ENCODE data around the gene TPST1.
"Not testable (repeated sequence)": the region's sequence is repeated elsewhere in the genome, so short reads cannot be mapped to it uniquely, and the experiment has no call there.

The TPST1 gene

GRCh38 chr7:66348531-66348930 is 143.4 kb downstream of the TPST1 start:
- no peak for DNase-seq

GRCh38 chr7:66348959-66349358 is 143.8 kb downstream of the TPST1 start:
- no peak for DNase-seq

GRCh38 chr7:66352071-66352470 is 146.9 kb downstream of the TPST1 start:
- DNase-seq, result no peak

- DNase-seq, result no peak
These were observed 148.4 kb downstream of the TPST1 start for GRCh38 chr7:66353547-66353946.

GRCh38 chr7:66355756-66356155 is 150.6 kb downstream of the TPST1 start:
- DNase-seq, result no peak

- DNase-seq, result no peak
These were observed 151.2 kb downstream of the TPST1 start for GRCh38 chr7:66356277-66356721.

GRCh38 chr7:66357087-66357486 is 152.0 kb downstream of the TPST1 start:
- no peak for DNase-seq

- DNase-seq, result no peak
These were observed 154.6 kb downstream of the TPST1 start for GRCh38 chr7:66359656-66360211.

- DNase-seq, result no peak
These were observed 157.0 kb downstream of the TPST1 start for GRCh38 chr7:66362136-66362535.

GRCh38 chr7:66363635-66364034 is 158.5 kb downstream of the TPST1 start:
- no peak for DNase-seq

GRCh38 chr7:66365031-66365430 is 159.9 kb downstream of the TPST1 start:
- DNase-seq, result not testable (repeated sequence)

- DNase-seq, result no peak
These were observed 166.1 kb downstream of the TPST1 start for GRCh38 chr7:66371096-66371824.

GRCh38 chr7:66374141-66374840 is 169.2 kb downstream of the TPST1 start:
- DNase-seq, result not testable (repeated sequence)

- DNase-seq, result no peak
These were observed 171.3 kb downstream of the TPST1 start for GRCh38 chr7:66376264-66376945.

GRCh38 chr7:66377045-66377444 is 171.9 kb downstream of the TPST1 start:
- no peak for DNase-seq

GRCh38 chr7:66377714-66378113 is 172.6 kb downstream of the TPST1 start:
- no peak for DNase-seq

- DNase-seq, result no peak
These were observed 174.5 kb downstream of the TPST1 start for GRCh38 chr7:66379542-66380160.

GRCh38 chr7:66380272-66380888 is 175.2 kb downstream of the TPST1 start:
- no peak for DNase-seq

GRCh38 chr7:66382182-66382923 is 177.2 kb downstream of the TPST1 start:
- DNase-seq, result not testable (repeated sequence)

- not testable (repeated sequence) for DNase-seq
These were observed 180.2 kb downstream of the TPST1 start for GRCh38 chr7:66385191-66385905.

- DNase-seq, result not testable (repeated sequence)
These were observed 190.0 kb downstream of the TPST1 start for GRCh38 chr7:66395128-66395571.

Data from NCI-H510A treated with DMSO at 0.1 percent for 48 hours (cell line).